HCT116 (cell line): ENCODE results near the gene ABHD12B. TPM values are rescaled to one million over a fixed set of nuclear protein-coding genes. Genes with fewer than 3 reads are reported as not detected.

ENCODE experiments used
- ATAC-seq: fragments of 200-7000 bp; cut with Tn5 transposase; 2 replicates; pipeline ENCODE4 v1.9.1; 2020; ENCODE audit warnings: mild to moderate bottlenecking, moderate library complexity
- BruUV-seq: library from RNA; stranded (reverse); fragments of 400-500 nt; replicated peaks from 2 replicates; lab custom pipeline; 2021; lab: Mats Ljungman, UMichigan
- CTCF ChIA-PET: fragments of 300-600 bp; sonication (Branson Sonifier 250); formaldehyde crosslinking; loops from one replicate; lab custom pipeline; 2021; ENCODE audit warnings: antibody characterized with exemption; lab: Charles Lee
- POLR2A ChIA-PET: fragments of 300-600, 350-600 bp; sonication (Branson Sonifier 250); formaldehyde crosslinking; loops from one replicate; lab custom pipeline; 2021; ENCODE audit warnings: antibody characterized with exemption; lab: Charles Lee
- RAD21 ChIA-PET, 2 experiments: fragments of 300-600 bp; sonication (Branson Sonifier 250); formaldehyde crosslinking; loops; one replicate each; lab custom pipeline; 2023; ENCODE audit warnings: low total read pairs in 2 of 2; ENCODE audit not compliant: uncharacterized antibody in 2 of 2, unreplicated experiment in 2 of 2, low non-redundant PET in 1 of 2; lab: Charles Lee
- DNase-seq: peaks from one replicate; pipeline ENCODE4 v3.0.0-alpha.2; 2010; ENCODE audit warnings: low read depth, low spot score
- H2AFZ ChIP-seq: fragments of 200-600 bp; shearing (Covaris generic), sonication (generic); 2 replicates; pipeline ENCODE4 v1.6.1; 2017; ENCODE audit warnings: low read depth, mixed run types, mixed read lengths, antibody characterized with exemption, low read length; ENCODE audit not compliant: poor library complexity, severe bottlenecking
- H3K27ac ChIP-seq: 2 replicates; pipeline ENCODE4 v1.5.1; 2012; ENCODE audit warnings: low read depth, low read length
- H3K27me3 ChIP-seq: fragments of 200-600 bp; sonication (generic); 2 replicates; pipeline ENCODE4 v1.6.1; 2016; ENCODE audit warnings: mixed run types, low read length, mixed read lengths; ENCODE audit not compliant: insufficient read depth
- H3K36me3 ChIP-seq, 2 experiments: fragments of 200-500 bp in 1 of 2; fragments of 200-600 bp in 1 of 2; sonication (Bioruptor generic) in 1 of 2; sonication (generic) in 1 of 2; 2 replicates each; pipeline versions ENCODE4 v1.5.1 to v1.6.1; 2014 to 2016; ENCODE audit warnings: low read length in 2 of 2, inconsistent platforms in 1 of 2, mixed read lengths in 1 of 2, mixed run types in 1 of 2; ENCODE audit not compliant: insufficient read depth in 2 of 2, control insufficient read depth in 1 of 2
- H3K4me1 ChIP-seq, 2 experiments: fragments of 200-600 bp in 1 of 2; sonication (generic) in 1 of 2; 2 replicates each; pipeline versions ENCODE4 v1.5.1 to v1.6.1; 2012 to 2017; ENCODE audit warnings: low read length in 2 of 2, inconsistent platforms in 1 of 2, mild to moderate bottlenecking in 1 of 2, mixed read lengths in 1 of 2, mixed run types in 1 of 2, moderate library complexity in 1 of 2; ENCODE audit not compliant: insufficient read depth in 2 of 2, control insufficient read depth in 1 of 2
- H3K4me2 ChIP-seq: fragments of 200-600 bp; sonication (generic); 2 replicates; pipeline ENCODE4 v1.6.1; 2017; ENCODE audit warnings: mixed run types, low read length, mixed read lengths
- H3K4me3 ChIP-seq, 2 experiments: fragments of 200-600 bp in 1 of 2; sonication (generic) in 1 of 2; replicated peaks in 1 of 2; 2 replicates each; pipeline ENCODE4 v1.5.1; 2011 to 2016; ENCODE audit warnings: low read length in 2 of 2, control low read depth in 1 of 2, low read depth in 1 of 2, mild to moderate bottlenecking in 1 of 2, mixed read lengths in 1 of 2, mixed run types in 1 of 2
- H3K79me2 ChIP-seq: fragments of 200-600 bp; sonication (generic); 2 replicates; pipeline ENCODE4 v1.6.1; 2017; ENCODE audit warnings: mild to moderate bottlenecking, mixed run types, low read length, moderate library complexity, mixed read lengths; ENCODE audit not compliant: insufficient read depth
- H3K9ac ChIP-seq: fragments of 200-600 bp; sonication (generic); 2 replicates; pipeline ENCODE4 v1.6.1; 2016; ENCODE audit warnings: low read length, mixed read lengths
- H3K9me2 ChIP-seq: fragments of 200-600 bp; sonication (generic), shearing (Covaris generic); 2 replicates; pipeline ENCODE4 v1.6.1; 2017; ENCODE audit warnings: mixed run types, mild to moderate bottlenecking, moderate library complexity; ENCODE audit not compliant: insufficient read depth
- H3K9me3 ChIP-seq, 2 experiments: fragments of 200-500 bp in 1 of 2; fragments of 200-600 bp in 1 of 2; sonication (Bioruptor generic) in 1 of 2; sonication (generic) in 1 of 2; 2 replicates each; pipeline ENCODE4 v1.6.1; 2014 to 2017; ENCODE audit warnings: low read length in 2 of 2, mixed read lengths in 2 of 2, inconsistent platforms in 1 of 2, low read depth in 1 of 2, mild to moderate bottlenecking in 1 of 2, mixed run types in 1 of 2, moderate library complexity in 1 of 2; ENCODE audit not compliant: control insufficient read depth in 1 of 2, insufficient read depth in 1 of 2
- H4K20me1 ChIP-seq: fragments of 200-600 bp; sonication (generic), shearing (Covaris generic); 2 replicates; pipeline ENCODE4 v1.6.1; 2017; ENCODE audit warnings: mixed run types, mild to moderate bottlenecking, moderate library complexity; ENCODE audit not compliant: insufficient read depth
- EGR1 ChIP-seq: IDR thresholded peaks from 2 replicates; pipeline ENCODE4 v1.6.1; 2012; ENCODE audit warnings: low read depth
- ELF1 ChIP-seq: IDR thresholded peaks from 2 replicates; pipeline ENCODE4 v1.6.1; 2012; ENCODE audit warnings: low read depth, borderline replicate concordance
- FOSL1 ChIP-seq: IDR thresholded peaks from 2 replicates; pipeline ENCODE4 v1.6.1; 2012; ENCODE audit warnings: low read depth
- POLR2A ChIP-seq: IDR thresholded peaks from 2 replicates; pipeline ENCODE4 v1.7.0; 2011; ENCODE audit warnings: borderline replicate concordance; ENCODE audit not compliant: insufficient read depth, insufficient read length; ENCODE audit errors: extremely low read depth
- RAD21 ChIP-seq: IDR thresholded peaks from 2 replicates; pipeline ENCODE4 v1.6.1; 2012; ENCODE audit warnings: low read depth, mild to moderate bottlenecking
- SRF ChIP-seq: IDR thresholded peaks from 2 replicates; pipeline ENCODE4 v1.6.1; 2012; ENCODE audit warnings: low read depth
- TCF7L2 ChIP-seq: IDR thresholded peaks from 2 replicates; pipeline ENCODE4 v1.7.0; 2011; ENCODE audit warnings: borderline replicate concordance, inconsistent platforms; ENCODE audit not compliant: insufficient read depth, insufficient read length; ENCODE audit errors: extremely low read depth
- YY1 ChIP-seq: IDR thresholded peaks from 2 replicates; pipeline ENCODE4 v1.6.1; 2011; ENCODE audit warnings: low read length, low read depth, moderate library complexity, mild to moderate bottlenecking; ENCODE audit not compliant: insufficient replicate concordance; ENCODE audit errors: extremely low read depth
- ZFX ChIP-seq: fragments of 450-650 bp; IDR thresholded peaks from 2 replicates; pipeline ENCODE4 v1.6.1; 2017
- intact Hi-C: fragments of 100-400 bp; cut with micrococcal nuclease; formaldehyde crosslinking; loops from 2 replicates; pipeline ENCODE4 v1.10.0; 2022
- total RNA-seq: library from RNA; stranded (reverse); gene quantifications from one replicate; pipeline ENCODE4 v1.2.1, GENCODE V29; 2021; ENCODE audit not compliant: unreplicated experiment
- TF ChIP-seq, protein P1 (sequence below), 3 experiments: fragments of 200-600 bp in 1 of 3; sonication (generic) in 1 of 3; IDR thresholded peaks in 2 of 3; conservative IDR thresholded peaks in 1 of 3; 2 replicates each; pipeline ENCODE4 v1.5.1; 2012 to 2017; ENCODE audit warnings: low read depth in 2 of 3, low read length in 2 of 3, antibody characterized with exemption in 1 of 3, borderline replicate concordance in 1 of 3, control low read depth in 1 of 3, mild to moderate bottlenecking in 1 of 3, mixed read lengths in 1 of 3, mixed run types in 1 of 3, moderate library complexity in 1 of 3; ENCODE audit not compliant: insufficient read depth in 1 of 3
- TF ChIP-seq, protein P2 (sequence below): IDR thresholded peaks from 2 replicates; pipeline ENCODE4 v1.6.1; 2011; ENCODE audit warnings: mild to moderate bottlenecking, low read length, moderate library complexity; ENCODE audit not compliant: insufficient replicate concordance; ENCODE audit errors: extremely low read depth
- TF ChIP-seq, protein P3 (sequence below): IDR thresholded peaks from 2 replicates; pipeline ENCODE4 v1.6.1; 2012; ENCODE audit warnings: low read depth
- TF ChIP-seq, protein P4 (sequence below): IDR thresholded peaks from 2 replicates; pipeline ENCODE4 v1.6.1; 2012

The ABHD12B gene
- total RNA-seq, 1 experiment from 2014 or later, result 0.74 TPM

DNA sequence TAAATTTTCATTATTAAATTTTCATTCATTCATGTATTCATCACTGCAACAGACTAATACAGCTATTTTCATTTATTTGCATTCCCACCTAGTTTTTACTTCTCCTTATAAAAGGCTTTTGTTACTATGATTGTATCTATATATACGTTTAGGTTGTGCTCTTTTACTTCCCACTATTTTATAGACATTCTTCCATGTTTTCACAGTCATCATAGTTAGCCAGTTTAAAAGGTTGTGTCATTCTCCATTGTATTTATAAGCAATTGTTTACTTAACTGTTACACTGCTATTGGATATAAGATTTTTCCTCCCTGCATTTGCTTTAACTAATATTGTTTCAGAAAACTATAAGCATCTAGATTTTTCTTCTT, 12.0 kb downstream of the ABHD12B start:
- H3K79me2 ChIP-seq, result no peaks in the 10 kb centered on the region
- BruUV-seq, result no TSS peak
- no peaks in the 10 kb centered on the region for H3K36me3 ChIP-seq
- RAD21 ChIA-PET, result no interaction called here
- no peak overlapping the region for H3K4me2 ChIP-seq
- no peaks in the 10 kb centered on the region for H3K9me2 ChIP-seq
- H2AFZ ChIP-seq, result no peak overlapping the region
- no peak for ATAC-seq
- TF ChIP-seq RAD21 (no peak), EGR1 (no peak), POLR2A (no peak), TCF7L2 (no peak), ZFX (no peak), SRF (no peak), FOSL1 (no peak), YY1 (no peak), ELF1 (no peak)
- TF ChIP-seq, protein P1, sequence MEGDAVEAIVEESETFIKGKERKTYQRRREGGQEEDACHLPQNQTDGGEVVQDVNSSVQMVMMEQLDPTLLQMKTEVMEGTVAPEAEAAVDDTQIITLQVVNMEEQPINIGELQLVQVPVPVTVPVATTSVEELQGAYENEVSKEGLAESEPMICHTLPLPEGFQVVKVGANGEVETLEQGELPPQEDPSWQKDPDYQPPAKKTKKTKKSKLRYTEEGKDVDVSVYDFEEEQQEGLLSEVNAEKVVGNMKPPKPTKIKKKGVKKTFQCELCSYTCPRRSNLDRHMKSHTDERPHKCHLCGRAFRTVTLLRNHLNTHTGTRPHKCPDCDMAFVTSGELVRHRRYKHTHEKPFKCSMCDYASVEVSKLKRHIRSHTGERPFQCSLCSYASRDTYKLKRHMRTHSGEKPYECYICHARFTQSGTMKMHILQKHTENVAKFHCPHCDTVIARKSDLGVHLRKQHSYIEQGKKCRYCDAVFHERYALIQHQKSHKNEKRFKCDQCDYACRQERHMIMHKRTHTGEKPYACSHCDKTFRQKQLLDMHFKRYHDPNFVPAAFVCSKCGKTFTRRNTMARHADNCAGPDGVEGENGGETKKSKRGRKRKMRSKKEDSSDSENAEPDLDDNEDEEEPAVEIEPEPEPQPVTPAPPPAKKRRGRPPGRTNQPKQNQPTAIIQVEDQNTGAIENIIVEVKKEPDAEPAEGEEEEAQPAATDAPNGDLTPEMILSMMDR (IDR thresholded peaks at IDR 0.05 in 2 of 3, conservative IDR thresholded peaks at IDR 0.05 in 1 of 3; ENCODE audit: borderline replicate concordance in 1 of 3, insufficient read depth in 1 of 3, low read depth in 2 of 3, low read length in 2 of 3), result no peak
- TF ChIP-seq, protein P2, sequence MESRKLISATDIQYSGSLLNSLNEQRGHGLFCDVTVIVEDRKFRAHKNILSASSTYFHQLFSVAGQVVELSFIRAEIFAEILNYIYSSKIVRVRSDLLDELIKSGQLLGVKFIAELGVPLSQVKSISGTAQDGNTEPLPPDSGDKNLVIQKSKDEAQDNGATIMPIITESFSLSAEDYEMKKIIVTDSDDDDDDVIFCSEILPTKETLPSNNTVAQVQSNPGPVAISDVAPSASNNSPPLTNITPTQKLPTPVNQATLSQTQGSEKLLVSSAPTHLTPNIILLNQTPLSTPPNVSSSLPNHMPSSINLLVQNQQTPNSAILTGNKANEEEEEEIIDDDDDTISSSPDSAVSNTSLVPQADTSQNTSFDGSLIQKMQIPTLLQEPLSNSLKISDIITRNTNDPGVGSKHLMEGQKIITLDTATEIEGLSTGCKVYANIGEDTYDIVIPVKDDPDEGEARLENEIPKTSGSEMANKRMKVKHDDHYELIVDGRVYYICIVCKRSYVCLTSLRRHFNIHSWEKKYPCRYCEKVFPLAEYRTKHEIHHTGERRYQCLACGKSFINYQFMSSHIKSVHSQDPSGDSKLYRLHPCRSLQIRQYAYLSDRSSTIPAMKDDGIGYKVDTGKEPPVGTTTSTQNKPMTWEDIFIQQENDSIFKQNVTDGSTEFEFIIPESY, result no peak
- TF ChIP-seq, protein P3, sequence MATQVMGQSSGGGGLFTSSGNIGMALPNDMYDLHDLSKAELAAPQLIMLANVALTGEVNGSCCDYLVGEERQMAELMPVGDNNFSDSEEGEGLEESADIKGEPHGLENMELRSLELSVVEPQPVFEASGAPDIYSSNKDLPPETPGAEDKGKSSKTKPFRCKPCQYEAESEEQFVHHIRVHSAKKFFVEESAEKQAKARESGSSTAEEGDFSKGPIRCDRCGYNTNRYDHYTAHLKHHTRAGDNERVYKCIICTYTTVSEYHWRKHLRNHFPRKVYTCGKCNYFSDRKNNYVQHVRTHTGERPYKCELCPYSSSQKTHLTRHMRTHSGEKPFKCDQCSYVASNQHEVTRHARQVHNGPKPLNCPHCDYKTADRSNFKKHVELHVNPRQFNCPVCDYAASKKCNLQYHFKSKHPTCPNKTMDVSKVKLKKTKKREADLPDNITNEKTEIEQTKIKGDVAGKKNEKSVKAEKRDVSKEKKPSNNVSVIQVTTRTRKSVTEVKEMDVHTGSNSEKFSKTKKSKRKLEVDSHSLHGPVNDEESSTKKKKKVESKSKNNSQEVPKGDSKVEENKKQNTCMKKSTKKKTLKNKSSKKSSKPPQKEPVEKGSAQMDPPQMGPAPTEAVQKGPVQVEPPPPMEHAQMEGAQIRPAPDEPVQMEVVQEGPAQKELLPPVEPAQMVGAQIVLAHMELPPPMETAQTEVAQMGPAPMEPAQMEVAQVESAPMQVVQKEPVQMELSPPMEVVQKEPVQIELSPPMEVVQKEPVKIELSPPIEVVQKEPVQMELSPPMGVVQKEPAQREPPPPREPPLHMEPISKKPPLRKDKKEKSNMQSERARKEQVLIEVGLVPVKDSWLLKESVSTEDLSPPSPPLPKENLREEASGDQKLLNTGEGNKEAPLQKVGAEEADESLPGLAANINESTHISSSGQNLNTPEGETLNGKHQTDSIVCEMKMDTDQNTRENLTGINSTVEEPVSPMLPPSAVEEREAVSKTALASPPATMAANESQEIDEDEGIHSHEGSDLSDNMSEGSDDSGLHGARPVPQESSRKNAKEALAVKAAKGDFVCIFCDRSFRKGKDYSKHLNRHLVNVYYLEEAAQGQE, result no peak
- TF ChIP-seq, protein P4, sequence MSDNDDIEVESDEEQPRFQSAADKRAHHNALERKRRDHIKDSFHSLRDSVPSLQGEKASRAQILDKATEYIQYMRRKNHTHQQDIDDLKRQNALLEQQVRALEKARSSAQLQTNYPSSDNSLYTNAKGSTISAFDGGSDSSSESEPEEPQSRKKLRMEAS, result no peak
- no peaks in the 10 kb centered on the region for H4K20me1 ChIP-seq
- CTCF ChIA-PET, result no interaction called here
- no peak overlapping the region for H3K9ac ChIP-seq
- intact Hi-C loops, result no loop called here
- POLR2A ChIA-PET, result interaction anchor here (0.5 kb wide), 1 partner anchor 658 kb away, joined by 3 read pairs; no protein-coding TSS in a partner anchor
- no peaks in the 10 kb centered on the region for H3K9me3 ChIP-seq
- no peak overlapping the region for H3K4me3 ChIP-seq
- H3K27ac ChIP-seq, result no peak overlapping the region
- no peaks in the 10 kb centered on the region for H3K4me1 ChIP-seq
- no peak for DNase-seq
- H3K27me3 ChIP-seq, result no peaks in the 10 kb centered on the region
